ENCODE data around the gene ZNF20. TPM values are rescaled to one million over a fixed set of nuclear protein-coding genes. Genes with fewer than 3 reads are reported as not detected.
A peak's percentile ranks its signal among the peaks of the same experiment; 100 is the strongest.

ZNF20 gene
- 1 to 10 TPM; 3.8 to 6.2 TPM for total RNA-seq
- long read RNA-seq, partial matches to known transcripts = 0 of 2 reads
- long read RNA-seq, other reads (novel, unspliced or antisense) = 1 of 2 reads

DNA sequence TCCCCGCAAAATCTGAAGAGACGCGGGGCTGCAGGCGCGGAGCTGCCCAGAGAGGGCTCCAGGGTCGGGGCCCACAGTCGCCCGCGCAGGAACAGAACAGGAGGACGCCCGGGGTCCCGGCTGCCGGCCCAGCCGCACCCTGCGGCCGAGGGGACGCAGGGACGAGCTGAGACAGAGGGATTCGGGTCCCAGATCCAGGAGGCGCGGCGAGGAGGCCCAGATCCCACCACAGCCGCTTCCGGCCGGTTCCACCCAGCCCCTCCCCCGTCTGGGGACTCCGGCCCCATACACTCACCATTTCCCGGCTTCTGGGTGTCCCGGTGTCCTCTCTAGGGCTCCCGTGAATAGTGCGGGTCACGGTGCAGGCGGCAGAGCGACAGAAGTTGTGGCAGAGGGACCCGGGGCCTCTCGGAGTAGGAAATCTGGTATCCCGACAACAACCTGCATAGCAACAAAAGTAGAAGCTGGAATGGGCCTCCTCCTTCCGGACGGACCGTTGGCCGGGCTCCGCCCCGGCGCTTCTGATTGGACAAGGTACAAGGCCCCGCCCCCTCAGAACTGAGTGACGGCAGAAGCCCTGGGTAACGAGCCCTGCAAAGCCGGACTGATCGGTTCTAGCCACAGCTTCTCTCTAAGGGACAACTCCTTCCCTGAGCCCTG is at the start of gene ZNF20:
ZNF20 (minus strand) TSS at position 466 of the 660 bp plus-strand sequence; CDS start at position 298, 168 bp downstream.
- DNase-seq = peak; percentile 97 to 99
- peak; percentile 97 for ATAC-seq

DNA sequence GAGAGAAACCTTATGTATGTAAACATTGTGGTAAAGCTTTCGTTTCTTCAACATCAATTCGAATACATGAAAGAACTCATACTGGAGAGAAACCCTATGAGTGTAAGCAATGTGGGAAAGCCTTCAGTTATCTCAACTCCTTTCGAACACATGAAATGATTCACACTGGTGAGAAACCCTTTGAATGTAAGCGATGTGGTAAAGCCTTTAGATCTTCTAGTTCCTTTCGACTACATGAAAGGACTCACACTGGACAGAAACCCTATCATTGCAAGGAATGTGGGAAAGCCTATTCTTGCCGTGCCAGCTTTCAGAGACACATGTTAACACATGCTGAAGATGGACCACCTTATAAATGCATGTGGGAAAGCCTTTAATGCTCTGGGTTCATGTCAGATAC is 47.5 kb upstream of the ZNF20 start:
- ATAC-seq = no peak
- intact Hi-C loops (cut with DNase I, micrococcal nuclease) = no loop called here
- DNase-seq = no peak

More for the DNA sequence above, at the start of gene ZNF20:
- intact Hi-C loops (cut with DNase I, micrococcal nuclease) = loop anchor here (5.0 to 10.0 kb wide), 3 partner anchors 83 to 258 kb away; partner anchors contain the start of gene ZNF878 (in 1 of the 2)

- DNase-seq (no peak), ATAC-seq (no peak)
- intact Hi-C loops (cut with DNase I, micrococcal nuclease) = no loop called here
Observed at GRCh38 chr19:12180377-12180776, 40.2 kb upstream of the ZNF20 start.

DNA sequence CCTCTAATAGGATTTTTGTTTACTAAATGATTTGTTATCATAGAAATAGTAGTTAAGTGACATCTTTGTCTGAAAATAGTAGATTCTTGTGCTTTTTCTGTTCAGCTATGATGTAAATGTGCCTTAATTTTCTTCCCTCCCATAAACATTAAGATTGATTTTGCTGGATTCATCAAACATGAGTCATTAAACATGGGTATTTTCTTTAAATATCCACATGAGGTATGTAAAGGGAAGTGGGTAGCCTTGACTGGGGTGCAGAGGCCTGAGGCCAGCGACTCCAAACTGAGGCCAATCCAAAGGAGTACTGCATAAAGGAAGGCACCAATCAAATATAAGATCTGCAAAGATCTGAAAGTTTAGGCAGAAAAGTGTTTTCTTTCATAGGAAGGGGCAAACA is 26.5 kb upstream of the ZNF20 start:
- intact Hi-C loops (cut with DNase I, micrococcal nuclease) = no loop called here
- no peak for ATAC-seq

DNA sequence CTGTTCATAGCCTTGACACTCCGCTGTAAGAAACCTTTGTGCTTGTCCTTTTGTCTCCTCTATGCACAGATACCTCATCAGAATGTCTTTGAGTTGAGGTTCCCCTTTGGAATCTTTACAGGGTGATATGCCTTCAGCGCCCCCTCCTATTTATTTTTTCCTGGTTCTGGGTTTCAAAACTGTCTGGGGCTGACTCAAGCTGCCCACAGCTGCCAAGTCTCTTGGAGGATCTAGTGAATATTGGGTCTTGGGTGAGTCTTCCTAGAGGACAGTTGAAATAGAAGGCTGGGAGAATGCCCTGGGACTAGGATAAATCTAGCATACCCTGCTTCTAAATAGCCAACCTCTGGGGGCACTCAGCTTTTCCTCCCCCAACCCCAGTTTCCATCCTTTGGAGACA is 23.7 kb upstream of the ZNF20 start:
- no peak for DNase-seq
- intact Hi-C loops (cut with DNase I, micrococcal nuclease) = no loop called here
- no peak for ATAC-seq

More for the DNA sequence above, 26.5 kb upstream of the ZNF20 start:
- DNase-seq = no peak

GRCh38 chr19:12162882-12163806 is 23.0 kb upstream of the ZNF20 start, which contains the start of gene ZNF136:
Gene ZNF136, plus strand, starts transcription at chr19:12163096. Its CDS starts 108 bp downstream, at chr19:12163204.
- DNase-seq (peak; percentile 96 to 97), ATAC-seq (peak; percentile 98)
- intact Hi-C loops (cut with DNase I, micrococcal nuclease) = no loop called here

- ATAC-seq = no peak
- DNase-seq = no peak
- intact Hi-C loops (cut with DNase I, micrococcal nuclease) = no loop called here
Observed at GRCh38 chr19:12162513-12162881, 22.3 kb upstream of the ZNF20 start.

DNA sequence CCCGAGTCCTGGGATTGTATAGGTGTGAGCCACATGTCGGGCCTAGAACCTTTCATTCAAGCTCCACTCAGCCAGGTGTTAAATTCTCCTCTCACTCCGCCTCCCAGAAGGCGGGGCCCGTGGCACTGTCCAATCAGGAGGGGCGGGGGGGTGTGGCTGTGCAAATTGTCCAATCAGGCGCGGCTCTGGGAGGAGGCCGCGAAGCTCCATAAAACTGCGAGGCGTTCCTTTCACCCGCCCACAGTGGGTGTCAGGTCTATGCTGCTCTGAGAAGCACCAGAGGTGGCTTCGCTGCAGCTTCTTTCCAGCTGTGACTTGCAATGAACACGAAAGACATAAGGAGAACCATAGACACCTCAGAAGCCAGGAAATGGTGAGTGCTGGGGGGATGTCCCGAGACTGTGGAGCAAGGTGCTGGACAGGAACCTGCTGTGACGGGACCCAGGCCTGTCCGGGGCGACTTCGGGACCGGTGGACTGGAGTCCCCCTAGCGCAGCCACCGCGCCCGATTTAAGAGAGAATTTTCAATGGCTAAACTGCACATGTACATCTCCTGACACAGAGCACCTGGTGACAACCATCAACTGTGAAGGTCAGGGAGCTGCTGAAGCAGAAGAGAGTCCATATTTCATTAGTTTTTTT is 19.7 kb upstream of the ZNF20 start:
- ATAC-seq = no peak
- intact Hi-C loops (cut with DNase I, micrococcal nuclease) = no loop called here
- DNase-seq = no peak

DNA sequence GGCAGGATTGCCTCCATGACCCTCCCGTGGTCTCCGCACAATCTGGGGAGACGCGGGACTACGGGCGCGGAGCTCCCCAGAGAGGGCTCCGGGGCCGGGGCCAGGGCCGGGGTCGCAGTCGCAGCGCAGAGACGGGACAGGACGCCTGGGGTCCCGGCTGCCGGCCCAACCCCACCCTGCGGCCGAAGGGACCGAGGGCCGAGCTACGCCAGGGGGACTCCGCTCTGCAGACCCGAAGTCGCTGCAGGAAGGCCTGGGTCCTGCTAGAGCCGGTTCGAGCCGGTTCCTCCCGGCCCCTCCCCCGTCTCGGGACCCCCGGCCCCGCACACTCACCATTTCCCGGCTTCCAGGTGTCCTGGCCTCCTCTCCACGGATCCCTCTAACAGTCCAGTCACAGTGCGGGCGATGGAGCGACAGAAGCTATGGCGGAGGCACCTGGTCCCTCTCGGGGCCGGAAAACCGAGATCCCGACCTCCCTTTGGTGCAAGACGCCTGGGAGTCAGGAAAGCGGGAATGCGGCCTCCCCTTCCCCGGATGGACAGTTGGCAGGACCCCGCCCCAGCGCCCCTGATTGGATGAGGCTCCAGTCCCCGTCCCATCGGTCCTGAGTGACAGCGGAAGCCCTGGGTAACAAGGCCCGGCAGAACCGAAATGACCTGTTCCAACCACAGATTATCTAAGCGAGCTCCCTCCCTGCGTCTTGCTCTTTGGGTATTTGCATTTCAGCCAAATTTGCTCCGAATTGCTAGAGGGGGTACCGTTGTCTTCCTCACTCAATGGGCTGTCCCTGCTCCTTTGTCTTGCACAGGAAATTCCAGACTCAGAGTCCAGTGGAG is 16.3 kb upstream of the ZNF20 start, which contains the start of gene ZNF625:
ZNF625 (minus strand) TSS at position 512 of the 836 bp plus-strand sequence; CDS start at position 336, 176 bp downstream.
- DNase-seq (peak; percentile 82 to 89), ATAC-seq (peak; percentile 97)
- intact Hi-C loops (cut with DNase I, micrococcal nuclease) = no loop called here

- ATAC-seq (no peak), DNase-seq (no peak)
- intact Hi-C loops (cut with DNase I, micrococcal nuclease) = no loop called here
Observed at GRCh38 chr19:12155324-12155860, 15.2 kb upstream of the ZNF20 start.

DNA sequence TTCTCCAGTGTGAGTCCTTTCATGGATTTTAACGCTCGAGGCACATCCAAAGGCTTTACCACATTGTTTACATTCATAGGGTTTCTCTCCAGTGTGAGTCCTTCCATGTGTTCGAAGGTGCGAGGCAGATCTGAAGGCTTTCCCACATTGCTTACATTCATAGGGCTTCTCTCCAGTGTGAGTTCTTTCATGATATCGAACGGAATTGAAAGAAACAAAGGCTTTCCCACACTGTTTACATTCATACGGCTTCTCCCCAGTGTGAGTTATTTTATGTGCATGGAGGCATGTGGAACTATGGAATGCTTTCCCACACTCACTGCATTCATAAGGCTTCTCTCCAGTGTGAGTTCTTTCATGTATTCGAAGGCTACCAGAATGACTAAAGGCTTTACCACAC is 5.2 kb upstream of the ZNF20 start:
- no peak for ATAC-seq
- intact Hi-C loops (cut with DNase I, micrococcal nuclease) = loop anchor here in 1 of 2 donors (10.0 kb wide), 1 partner anchor 91 kb away; the partner anchor contains the start of gene ZNF878
- no peak for DNase-seq

GRCh38 chr19:12141405-12141736 is 1.2 kb upstream of the ZNF20 start:
- DNase-seq (no peak), ATAC-seq (no peak)
- intact Hi-C loops (cut with DNase I, micrococcal nuclease) = loop anchor here (5.0 to 10.0 kb wide), 3 partner anchors 84 to 259 kb away; partner anchors contain the start of gene ZNF878 (in 1 of the 2)

DNA sequence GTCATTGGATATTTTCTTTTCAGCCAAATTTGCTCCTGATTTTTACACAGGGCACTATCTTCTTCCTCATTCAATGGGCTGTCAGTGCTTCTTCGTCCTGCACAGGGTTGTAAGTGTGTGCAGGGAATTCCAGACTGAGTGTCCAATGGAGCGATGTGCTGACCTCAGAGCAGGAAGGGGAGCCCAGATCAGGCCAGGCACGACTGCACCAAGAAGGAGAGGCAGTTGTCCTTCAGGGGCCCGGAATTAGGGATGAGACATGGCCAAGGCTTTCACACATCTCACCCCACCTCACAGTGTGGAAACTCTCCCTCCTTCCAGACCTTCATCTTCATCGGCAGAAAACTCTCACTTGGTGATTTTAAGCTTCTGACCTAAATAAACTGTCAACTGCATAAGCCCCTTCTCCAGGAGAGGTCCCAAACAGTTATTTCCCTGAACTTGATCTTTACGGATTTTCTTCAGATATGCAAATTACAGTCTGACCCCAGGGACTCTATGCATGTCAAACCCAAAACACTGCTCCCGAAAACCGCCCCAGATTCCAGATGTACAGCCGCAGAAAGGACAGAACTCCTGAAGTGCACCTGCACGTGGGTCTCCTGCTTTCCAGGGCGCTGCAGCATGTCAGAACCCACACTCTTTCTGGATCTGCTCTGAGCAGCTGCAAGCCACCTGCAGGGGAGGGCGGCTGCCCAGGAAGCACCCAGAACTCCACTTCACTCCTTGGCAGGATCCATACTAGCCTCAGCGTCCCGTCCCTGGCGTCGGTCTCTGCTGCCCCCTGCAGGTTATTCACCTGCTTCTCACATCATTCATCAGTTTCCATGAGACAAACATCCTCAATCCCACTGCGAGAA is 625 bp upstream of the ZNF20 start:
- ATAC-seq = peak; percentile 81
- peak; percentile 87 to 93 for DNase-seq
- intact Hi-C loops (cut with DNase I, micrococcal nuclease) = loop anchor here (5.0 to 10.0 kb wide), 3 partner anchors 83 to 258 kb away; partner anchors contain the start of gene ZNF878 (in 1 of the 2)

DNA sequence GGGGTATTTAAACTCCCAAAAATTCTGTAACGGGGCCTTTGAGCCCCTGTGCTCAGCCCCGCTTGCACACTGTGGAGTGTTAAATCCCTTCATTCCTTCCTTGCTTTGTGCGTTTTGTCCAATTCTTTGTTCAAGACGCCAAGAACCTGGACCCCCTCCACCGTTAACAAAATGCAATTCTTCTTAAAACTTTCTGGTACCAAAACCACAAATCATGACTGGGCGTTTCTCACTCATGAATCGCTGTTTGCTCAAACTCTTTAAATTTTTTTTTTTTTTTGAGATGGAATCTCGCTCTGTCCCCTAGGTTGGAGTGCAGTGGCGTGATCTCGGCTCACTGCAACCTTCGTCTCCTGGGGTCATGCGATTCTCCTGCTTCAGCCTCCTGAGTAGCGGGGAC is 881 bp downstream of the ZNF20 start:
- ATAC-seq (no peak), DNase-seq (no peak)
- intact Hi-C loops (cut with DNase I, micrococcal nuclease) = no loop called here

DNA sequence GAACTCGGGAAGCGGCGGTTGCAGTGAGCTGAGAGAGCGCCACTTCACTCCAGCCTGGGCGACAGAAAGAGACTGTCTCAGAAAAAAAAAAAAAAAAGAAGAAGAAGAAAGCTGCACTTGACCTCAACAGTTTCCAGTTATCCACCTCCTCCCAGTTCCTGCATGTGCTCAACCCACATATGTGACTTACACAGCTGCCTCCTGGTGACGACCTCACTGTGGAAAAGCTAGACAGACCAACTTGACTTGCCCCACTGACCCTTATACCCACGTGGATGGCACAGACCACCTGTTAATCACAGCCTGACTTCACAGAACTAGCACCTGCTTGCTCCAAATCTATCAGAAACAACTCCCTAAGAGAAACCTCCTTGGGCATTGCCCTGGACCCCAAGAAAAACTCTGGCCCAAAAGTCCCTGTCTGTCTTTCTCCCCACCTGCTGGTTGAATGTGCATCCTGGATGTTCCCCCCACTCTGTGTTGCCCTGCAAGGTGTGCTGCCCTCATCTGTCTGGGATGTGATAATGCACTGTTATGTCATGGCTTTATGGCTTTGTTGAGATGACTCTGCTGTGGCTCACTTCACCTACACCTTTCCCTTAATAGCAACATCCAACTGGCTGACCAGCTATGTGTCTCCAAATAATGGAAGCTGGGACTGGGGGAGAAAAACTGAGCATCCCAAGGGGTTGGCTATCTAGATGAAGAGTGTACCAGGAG is 2.8 kb downstream of the ZNF20 start:
- no peak for DNase-seq
- intact Hi-C loops (cut with DNase I, micrococcal nuclease) = no loop called here
- ATAC-seq = no peak

- intact Hi-C loops (cut with DNase I, micrococcal nuclease) = no loop called here
Observed at GRCh38 chr19:12133069-12133468, 7.1 kb downstream of the ZNF20 start.

More at GRCh38 chr19:12133069-12133468, 7.1 kb downstream of the ZNF20 start:
- ATAC-seq (no peak), DNase-seq (no peak)
